Measurements from ENCODE around the gene IMPDH1.

IMPDH1 gene

GRCh38 chr7:128410451-128410753 lies 620 bp upstream of the IMPDH1 start:
- no peaks in the 10 kb centered on the region for H3K9me3 ChIP-seq (ENCODE audit: control insufficient read depth, low read depth, low read length)
- no peak overlapping the region for H3K27ac ChIP-seq (ENCODE audit: low read length)
- H3K9ac ChIP-seq (ENCODE audit: low read length), result peak overlapping the region; percentile 51
- peaks cover 12% of the 10 kb centered on the region for H3K4me1 ChIP-seq (ENCODE audit: control insufficient read depth, low read depth, low read length)
- H3K4me3 ChIP-seq (ENCODE audit: low read length), result peak overlapping the region; percentile 73
- no peaks in the 10 kb centered on the region for H3K36me3 ChIP-seq (ENCODE audit: control insufficient read depth, low read depth, low read length)
- peaks cover 61% of the 10 kb centered on the region for H3K27me3 ChIP-seq (ENCODE audit: control insufficient read depth, insufficient read depth, low read length)

GRCh38 chr7:128408709-128409595 lies 830 bp downstream of the IMPDH1 start:
- Histone ChIP-seq H3K36me3 (ENCODE audit: control insufficient read depth, low read depth, low read length) (no peaks in the 10 kb centered on the region), H3K27ac (ENCODE audit: low read length) (no peak overlapping the region), H3K4me3 (ENCODE audit: low read length) (peak overlapping the region; percentile 73), H3K4me1 (ENCODE audit: control insufficient read depth, low read depth, low read length) (peaks cover 18% of the 10 kb centered on the region), H3K9me3 (ENCODE audit: control insufficient read depth, low read depth, low read length) (no peaks in the 10 kb centered on the region), H3K9ac (ENCODE audit: low read length) (no peak overlapping the region), H3K27me3 (ENCODE audit: control insufficient read depth, insufficient read depth, low read length) (peaks cover 75% of the 10 kb centered on the region)

- Histone ChIP-seq H3K36me3 (ENCODE audit: control insufficient read depth, low read depth, low read length) (no peaks in the 10 kb centered on the region), H3K27me3 (ENCODE audit: control insufficient read depth, insufficient read depth, low read length) (peaks cover 75% of the 10 kb centered on the region), H3K4me1 (ENCODE audit: control insufficient read depth, low read depth, low read length) (peaks cover 18% of the 10 kb centered on the region), H3K4me3 (ENCODE audit: low read length) (no peak overlapping the region), H3K9ac (ENCODE audit: low read length) (no peak overlapping the region), H3K9me3 (ENCODE audit: control insufficient read depth, low read depth, low read length) (no peaks in the 10 kb centered on the region), H3K27ac (ENCODE audit: low read length) (no peak overlapping the region)
Observed at GRCh38 chr7:128407751-128408708, 1.8 kb downstream of the IMPDH1 start.

GRCh38 chr7:128407233-128407589 lies 2.6 kb downstream of the IMPDH1 start:
- Histone ChIP-seq H3K9ac (ENCODE audit: low read length) (no peak overlapping the region), H3K27me3 (ENCODE audit: control insufficient read depth, insufficient read depth, low read length) (peaks cover 75% of the 10 kb centered on the region), H3K4me3 (ENCODE audit: low read length) (no peak overlapping the region), H3K4me1 (ENCODE audit: control insufficient read depth, low read depth, low read length) (peaks cover 18% of the 10 kb centered on the region), H3K36me3 (ENCODE audit: control insufficient read depth, low read depth, low read length) (no peaks in the 10 kb centered on the region), H3K9me3 (ENCODE audit: control insufficient read depth, low read depth, low read length) (no peaks in the 10 kb centered on the region), H3K27ac (ENCODE audit: low read length) (no peak overlapping the region)

GRCh38 chr7:128406314-128407232 lies 3.2 kb downstream of the IMPDH1 start:
- Histone ChIP-seq H3K4me3 (ENCODE audit: low read length) (peak overlapping the region; percentile 36), H3K27me3 (ENCODE audit: control insufficient read depth, insufficient read depth, low read length) (peaks cover 68% of the 10 kb centered on the region), H3K9me3 (ENCODE audit: control insufficient read depth, low read depth, low read length) (no peaks in the 10 kb centered on the region), H3K4me1 (ENCODE audit: control insufficient read depth, low read depth, low read length) (peaks cover 18% of the 10 kb centered on the region), H3K36me3 (ENCODE audit: control insufficient read depth, low read depth, low read length) (no peaks in the 10 kb centered on the region), H3K27ac (ENCODE audit: low read length) (no peak overlapping the region), H3K9ac (ENCODE audit: low read length) (no peak overlapping the region)

GRCh38 chr7:128405471-128406313 lies 4.1 kb downstream of the IMPDH1 start:
- Histone ChIP-seq H3K4me3 (ENCODE audit: low read length) (peak overlapping the region; percentile 66), H3K27me3 (ENCODE audit: control insufficient read depth, insufficient read depth, low read length) (peaks cover 59% of the 10 kb centered on the region), H3K9ac (ENCODE audit: low read length) (peak overlapping the region; percentile 54), H3K9me3 (ENCODE audit: control insufficient read depth, low read depth, low read length) (no peaks in the 10 kb centered on the region), H3K27ac (ENCODE audit: low read length) (no peak overlapping the region), H3K36me3 (ENCODE audit: control insufficient read depth, low read depth, low read length) (no peaks in the 10 kb centered on the region), H3K4me1 (ENCODE audit: control insufficient read depth, low read depth, low read length) (peaks cover 18% of the 10 kb centered on the region)

GRCh38 chr7:128404886-128405470 lies 4.8 kb downstream of the IMPDH1 start:
- Histone ChIP-seq H3K9ac (ENCODE audit: low read length) (peak overlapping the region; percentile 54), H3K4me3 (ENCODE audit: low read length) (peak overlapping the region; percentile 66), H3K36me3 (ENCODE audit: control insufficient read depth, low read depth, low read length) (peaks cover under 1% of the 10 kb centered on the region), H3K27ac (ENCODE audit: low read length) (no peak overlapping the region), H3K4me1 (ENCODE audit: control insufficient read depth, low read depth, low read length) (peaks cover 15% of the 10 kb centered on the region), H3K9me3 (ENCODE audit: control insufficient read depth, low read depth, low read length) (no peaks in the 10 kb centered on the region), H3K27me3 (ENCODE audit: control insufficient read depth, insufficient read depth, low read length) (peaks cover 52% of the 10 kb centered on the region)

GRCh38 chr7:128404143-128404681 lies 5.6 kb downstream of the IMPDH1 start:
- Histone ChIP-seq H3K27me3 (ENCODE audit: control insufficient read depth, insufficient read depth, low read length) (peaks cover 47% of the 10 kb centered on the region), H3K9ac (ENCODE audit: low read length) (no peak overlapping the region), H3K27ac (ENCODE audit: low read length) (no peak overlapping the region), H3K4me3 (ENCODE audit: low read length) (no peak overlapping the region), H3K36me3 (ENCODE audit: control insufficient read depth, low read depth, low read length) (peaks cover 4% of the 10 kb centered on the region), H3K9me3 (ENCODE audit: control insufficient read depth, low read depth, low read length) (no peaks in the 10 kb centered on the region), H3K4me1 (ENCODE audit: control insufficient read depth, low read depth, low read length) (peaks cover 15% of the 10 kb centered on the region)

- H3K4me1 ChIP-seq (ENCODE audit: control insufficient read depth, low read depth, low read length), result peaks cover 11% of the 10 kb centered on the region
- no peak overlapping the region for H3K9ac ChIP-seq (ENCODE audit: low read length)
- H3K9me3 ChIP-seq (ENCODE audit: control insufficient read depth, low read depth, low read length), result no peaks in the 10 kb centered on the region
- peaks cover 41% of the 10 kb centered on the region for H3K27me3 ChIP-seq (ENCODE audit: control insufficient read depth, insufficient read depth, low read length)
- H3K36me3 ChIP-seq (ENCODE audit: control insufficient read depth, low read depth, low read length), result peaks cover 4% of the 10 kb centered on the region
- no peak overlapping the region for H3K4me3 ChIP-seq (ENCODE audit: low read length)
- H3K27ac ChIP-seq (ENCODE audit: low read length), result no peak overlapping the region
Observed at GRCh38 chr7:128403676-128404075, 6.1 kb downstream of the IMPDH1 start.

- Histone ChIP-seq H3K9me3 (ENCODE audit: control insufficient read depth, low read depth, low read length) (no peaks in the 10 kb centered on the region), H3K27ac (ENCODE audit: low read length) (no peak overlapping the region), H3K4me1 (ENCODE audit: control insufficient read depth, low read depth, low read length) (peaks cover 10% of the 10 kb centered on the region), H3K9ac (ENCODE audit: low read length) (no peak overlapping the region), H3K4me3 (ENCODE audit: low read length) (no peak overlapping the region), H3K36me3 (ENCODE audit: control insufficient read depth, low read depth, low read length) (peaks cover 10% of the 10 kb centered on the region), H3K27me3 (ENCODE audit: control insufficient read depth, insufficient read depth, low read length) (peaks cover 28% of the 10 kb centered on the region)
Observed at GRCh38 chr7:128402356-128402755, 7.4 kb downstream of the IMPDH1 start.

All from iPS-18a (cell line).